ENCODE results near the gene KNOP1. TPM values are rescaled to one million over a fixed set of nuclear protein-coding genes. Genes with fewer than 3 reads are reported as not detected.
A peak's percentile ranks its signal among the peaks of the same experiment; 100 is the strongest.
"Not testable (repeated sequence)": the region's sequence is repeated elsewhere in the genome, so short reads cannot be mapped to it uniquely, and the experiment has no call there.

The KNOP1 gene
- total and polyA plus RNA-seq, 3 experiments from 2014 or later = 11.0 to 32.3 (median 30.7) TPM

GRCh38 chr16:19728636-19728965 is 10.6 kb upstream of the KNOP1 start:
- CTCF ChIA-PET = interaction anchor here (0.9 to 1.3 kb wide), 2 partner anchors 10 to 179 kb away, joined by 3 read pairs; partner anchors contain the start of genes IQCK and KNOP1
- POLR2A ChIA-PET = no interaction called here
- H3K4me1 ChIP-seq (ENCODE audit: insufficient read depth, low read length) = no peaks in the 10 kb centered on the region

GRCh38 chr16:19722981-19723380 is 5.0 kb upstream of the KNOP1 start:
- Mint-ChIP-seq H3K4me1 (peaks cover 8 to 15% (median 15%) of the 10 kb centered on the region in 3 donors), H3K4me3 (no peak overlapping the region), H3K27me3 (no peaks in the 10 kb centered on the region), H3K27ac (peak overlapping the region in 2 of 8 donors; percentile 21 to 63), H3K36me3 (peaks cover 0 to 3% (median 0%) of the 10 kb centered on the region in 3 donors), H3K9me3 (no peaks in the 10 kb centered on the region)
- Histone ChIP-seq H3K27me3 (ENCODE audit: insufficient read depth, low read length, poor library complexity, severe bottlenecking) (no peaks in the 10 kb centered on the region), H3K4me1 (ENCODE audit: insufficient read depth, low read length) (peaks cover 6% of the 10 kb centered on the region), H3K36me3 (ENCODE audit: insufficient read depth, low read length) (no peaks in the 10 kb centered on the region), H3K27ac (ENCODE audit: low read depth, low read length) (no peak overlapping the region), H3K9me3 (ENCODE audit: low read length) (no peaks in the 10 kb centered on the region), H3K4me3 (ENCODE audit: low read length) (no peak overlapping the region)
- CTCF ChIA-PET = interaction anchor here (1.0 kb wide), 1 partner anchor 168 kb away, joined by 4 read pairs; the partner anchor contains the start of gene VPS35L
- no peak for DNase-seq
- POLR2A ChIA-PET = no interaction called here

More at GRCh38 chr16:19728636-19728965, 10.6 kb upstream of the KNOP1 start:
- H3K36me3 Mint-ChIP-seq = no peaks in the 10 kb centered on the region
- Histone ChIP-seq H3K27ac (ENCODE audit: low read depth, low read length) (no peak overlapping the region), H3K36me3 (ENCODE audit: insufficient read depth, low read length) (no peaks in the 10 kb centered on the region), H3K9me3 (ENCODE audit: low read length) (no peaks in the 10 kb centered on the region), H3K4me3 (ENCODE audit: low read length) (no peak overlapping the region), H3K27me3 (ENCODE audit: insufficient read depth, low read length, poor library complexity, severe bottlenecking) (no peaks in the 10 kb centered on the region)
- peaks cover 0 to 1% of the 10 kb centered on the region in 2 donors for H3K27me3 Mint-ChIP-seq
- no peaks in the 10 kb centered on the region for H3K9me3 Mint-ChIP-seq
- no peak overlapping the region for H3K4me3 Mint-ChIP-seq
- no peak overlapping the region for H3K27ac Mint-ChIP-seq
- H3K4me1 Mint-ChIP-seq = peaks cover 6 to 13% (median 12%) of the 10 kb centered on the region in 3 donors
- DNase-seq = no peak

DNA sequence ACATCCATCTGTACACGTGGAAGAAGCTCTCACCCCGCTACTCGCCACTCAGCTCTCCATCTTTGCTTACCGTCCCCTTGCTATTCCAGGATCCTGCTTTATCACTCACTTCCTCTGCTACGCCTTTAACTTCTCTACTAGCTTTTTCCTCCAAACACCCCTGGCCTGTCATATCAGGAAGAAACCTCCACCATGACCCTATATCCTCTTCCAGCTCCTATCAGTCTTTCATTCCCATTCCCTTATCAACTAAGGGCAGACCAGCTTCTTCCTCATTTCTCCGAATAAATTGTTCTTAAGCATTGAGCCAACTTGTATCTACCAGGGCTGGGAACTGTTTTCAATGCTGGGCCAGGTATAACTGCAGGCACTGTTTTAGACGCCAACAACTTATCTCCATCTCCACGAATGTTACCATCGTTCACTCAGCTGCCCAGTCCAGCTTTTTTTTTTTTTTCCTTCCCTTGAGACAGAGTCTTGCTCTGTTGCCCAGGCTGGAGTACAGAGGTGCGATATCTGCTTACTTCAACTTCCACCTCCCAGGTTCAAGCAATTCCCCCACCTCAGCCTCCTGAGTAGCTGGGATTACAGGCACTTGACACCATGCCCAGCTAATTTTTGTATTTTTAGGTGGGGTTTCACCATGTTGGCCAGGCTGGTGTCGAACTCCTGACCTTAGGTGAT is 4.4 kb upstream of the KNOP1 start:
- H3K27ac Mint-ChIP-seq = peak overlapping the region in 2 of 8 donors; percentile 21 to 26

GRCh38 chr16:19718624-19718965 is 568 bp upstream of the KNOP1 start:
- Mint-ChIP-seq H3K36me3 (peaks cover 9 to 23% (median 11%) of the 10 kb centered on the region in 3 donors), H3K27ac (peak overlapping the region in 3 of 8 donors; percentile 12 to 85 (median 35)), H3K27me3 (no peaks in the 10 kb centered on the region), H3K4me1 (peaks cover 26 to 45% (median 40%) of the 10 kb centered on the region in 3 donors), H3K4me3 (peak overlapping the region; percentile 90 to 100 (median 91)), H3K9me3 (no peaks in the 10 kb centered on the region)
- DNase-seq = no peak
- Histone ChIP-seq H3K4me3 (ENCODE audit: low read length) (peak overlapping the region; percentile 93), H3K9me3 (ENCODE audit: low read length) (no peaks in the 10 kb centered on the region), H3K4me1 (ENCODE audit: insufficient read depth, low read length) (peaks cover 21% of the 10 kb centered on the region), H3K36me3 (ENCODE audit: insufficient read depth, low read length) (peaks cover 3% of the 10 kb centered on the region), H3K27ac (ENCODE audit: low read depth, low read length) (peak overlapping the region; percentile 49), H3K27me3 (ENCODE audit: insufficient read depth, low read length, poor library complexity, severe bottlenecking) (no peaks in the 10 kb centered on the region)
- ChIA-PET POLR2A (interaction anchor here (1.2 to 1.5 kb wide), 2 partner anchors 22 to 163 kb away, joined by 5 read pairs; partner anchors contain the start of gene VPS35L), CTCF (interaction anchor here (1.0 to 1.5 kb wide), 5 partner anchors 9 to 135 kb away, joined by 3 to 4 read pairs (median 3); no protein-coding TSS in a partner anchor)

More for the DNA sequence above, 4.4 kb upstream of the KNOP1 start:
- CTCF ChIA-PET = interaction anchor here (1.0 kb wide), 1 partner anchor 167 kb away, joined by 4 read pairs; the partner anchor contains the start of gene VPS35L
- Histone ChIP-seq H3K36me3 (ENCODE audit: insufficient read depth, low read length) (no peaks in the 10 kb centered on the region), H3K9me3 (ENCODE audit: low read length) (no peaks in the 10 kb centered on the region), H3K4me1 (ENCODE audit: insufficient read depth, low read length) (peaks cover 6% of the 10 kb centered on the region), H3K27ac (ENCODE audit: low read depth, low read length) (no peak overlapping the region), H3K4me3 (ENCODE audit: low read length) (no peak overlapping the region), H3K27me3 (ENCODE audit: insufficient read depth, low read length, poor library complexity, severe bottlenecking) (no peaks in the 10 kb centered on the region)
- DNase-seq = no peak
- H3K36me3 Mint-ChIP-seq = peaks cover 0 to 7% (median 0%) of the 10 kb centered on the region in 3 donors
- peak overlapping the region in 1 of 7 donors; percentile 57 for H3K4me3 Mint-ChIP-seq
- no peaks in the 10 kb centered on the region for H3K9me3 Mint-ChIP-seq
- H3K4me1 Mint-ChIP-seq = peaks cover 8 to 15% (median 12%) of the 10 kb centered on the region in 3 donors
- H3K27me3 Mint-ChIP-seq = no peaks in the 10 kb centered on the region
- POLR2A ChIA-PET = no interaction called here

GRCh38 chr16:19717314-19717713 is 713 bp downstream of the KNOP1 start:
- no peaks in the 10 kb centered on the region for H3K9me3 Mint-ChIP-seq
- H3K27me3 Mint-ChIP-seq = no peaks in the 10 kb centered on the region
- Histone ChIP-seq H3K4me1 (ENCODE audit: insufficient read depth, low read length) (peaks cover 21% of the 10 kb centered on the region), H3K27ac (ENCODE audit: low read depth, low read length) (peak overlapping the region; percentile 49), H3K9me3 (ENCODE audit: low read length) (no peaks in the 10 kb centered on the region), H3K36me3 (ENCODE audit: insufficient read depth, low read length) (peaks cover 6% of the 10 kb centered on the region), H3K27me3 (ENCODE audit: insufficient read depth, low read length, poor library complexity, severe bottlenecking) (no peaks in the 10 kb centered on the region), H3K4me3 (ENCODE audit: low read length) (peak overlapping the region; percentile 93)
- H3K27ac Mint-ChIP-seq = peak overlapping the region; percentile 29 to 91 (median 82)
- H3K4me1 Mint-ChIP-seq = peaks cover 26 to 48% (median 40%) of the 10 kb centered on the region in 3 donors
- peaks cover 9 to 34% (median 11%) of the 10 kb centered on the region in 3 donors for H3K36me3 Mint-ChIP-seq
- ChIA-PET POLR2A (interaction anchor here (1.2 to 1.5 kb wide), 2 partner anchors 21 to 162 kb away, joined by 5 read pairs; partner anchors contain the start of gene VPS35L), CTCF (interaction anchor here (1.1 to 1.4 kb wide), 2 partner anchors 19 to 134 kb away, joined by 3 to 4 read pairs; no protein-coding TSS in a partner anchor)
- DNase-seq = no peak
- peak overlapping the region; percentile 90 to 100 (median 91) for H3K4me3 Mint-ChIP-seq

- H3K36me3 ChIP-seq (ENCODE audit: insufficient read depth, low read length); H3K27me3 Mint-ChIP-seq; CTCF ChIA-PET; H3K9me3 Mint-ChIP-seq; POLR2A ChIA-PET; DNase-seq; H3K9me3 ChIP-seq (ENCODE audit: low read length); H3K27me3 ChIP-seq (ENCODE audit: insufficient read depth, low read length, poor library complexity, severe bottlenecking); H3K4me3 ChIP-seq (ENCODE audit: low read length): not testable (repeated sequence)
- Mint-ChIP-seq H3K4me1 (peaks cover 27 to 48% (median 43%) of the 10 kb centered on the region in 3 donors), H3K4me3 (peak overlapping the region; percentile 90 to 100 (median 91)), H3K27ac (peak overlapping the region in 3 of 8 donors; percentile 27 to 85 (median 59)), H3K36me3 (peaks cover 9 to 40% (median 11%) of the 10 kb centered on the region in 3 donors)
- peaks cover 21% of the 10 kb centered on the region for H3K4me1 ChIP-seq (ENCODE audit: insufficient read depth, low read length)
- peak overlapping the region; percentile 49 for H3K27ac ChIP-seq (ENCODE audit: low read depth, low read length)
These were observed 1.3 kb downstream of the KNOP1 start for GRCh38 chr16:19716728-19717127.

DNA sequence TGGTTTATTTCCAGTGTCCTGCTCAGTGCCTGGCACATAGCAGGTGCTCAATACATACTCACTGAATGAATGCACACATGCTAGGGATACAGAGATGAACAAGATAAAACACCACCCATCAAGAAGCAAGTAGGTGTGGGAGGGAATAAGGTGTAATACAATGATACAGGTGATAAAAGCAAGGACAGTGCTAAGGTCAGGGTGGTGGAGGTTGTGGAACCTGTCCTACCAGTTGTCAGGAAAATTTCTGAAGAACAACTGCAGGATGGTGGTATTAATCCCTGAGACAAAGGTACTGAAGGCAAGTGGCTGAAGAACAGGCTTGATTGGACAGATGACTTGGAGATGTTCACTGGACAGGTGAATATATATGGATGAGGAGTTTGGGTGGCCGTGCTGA is 1.8 kb downstream of the KNOP1 start:
- H3K9me3 ChIP-seq (ENCODE audit: low read length) = no peaks in the 10 kb centered on the region
- ChIA-PET POLR2A (no interaction called here), CTCF (no interaction called here)
- H3K27ac ChIP-seq (ENCODE audit: low read depth, low read length) = no peak overlapping the region
- H3K36me3 ChIP-seq (ENCODE audit: insufficient read depth, low read length) = peaks cover 12% of the 10 kb centered on the region
- Mint-ChIP-seq H3K4me1 (peaks cover 28 to 45% (median 40%) of the 10 kb centered on the region in 3 donors), H3K27me3 (no peaks in the 10 kb centered on the region), H3K36me3 (peaks cover 9 to 45% (median 11%) of the 10 kb centered on the region in 3 donors), H3K27ac (peak overlapping the region in 6 of 8 donors; percentile 27 to 67 (median 50)), H3K4me3 (peak overlapping the region; percentile 2 to 96 (median 82)), H3K9me3 (no peaks in the 10 kb centered on the region)
- no peak for DNase-seq
- H3K27me3 ChIP-seq (ENCODE audit: insufficient read depth, low read length, poor library complexity, severe bottlenecking) = no peaks in the 10 kb centered on the region
- H3K4me3 ChIP-seq (ENCODE audit: low read length) = no peak overlapping the region
- H3K4me1 ChIP-seq (ENCODE audit: insufficient read depth, low read length) = peaks cover 21% of the 10 kb centered on the region

GRCh38 chr16:19715566-19715965 is 2.5 kb downstream of the KNOP1 start:
- no peak for DNase-seq
- no peak overlapping the region for H3K4me3 Mint-ChIP-seq
- Histone ChIP-seq H3K4me3 (ENCODE audit: low read length) (no peak overlapping the region), H3K27me3 (ENCODE audit: insufficient read depth, low read length, poor library complexity, severe bottlenecking) (no peaks in the 10 kb centered on the region), H3K36me3 (ENCODE audit: insufficient read depth, low read length) (peaks cover 12% of the 10 kb centered on the region), H3K27ac (ENCODE audit: low read depth, low read length) (no peak overlapping the region), H3K4me1 (ENCODE audit: insufficient read depth, low read length) (peaks cover 21% of the 10 kb centered on the region), H3K9me3 (ENCODE audit: low read length) (no peaks in the 10 kb centered on the region)
- no peak overlapping the region for H3K27ac Mint-ChIP-seq
- peaks cover 27 to 42% (median 39%) of the 10 kb centered on the region in 3 donors for H3K4me1 Mint-ChIP-seq
- ChIA-PET POLR2A (no interaction called here), CTCF (no interaction called here)
- no peaks in the 10 kb centered on the region for H3K27me3 Mint-ChIP-seq
- H3K36me3 Mint-ChIP-seq = peaks cover 9 to 48% (median 11%) of the 10 kb centered on the region in 3 donors
- H3K9me3 Mint-ChIP-seq = no peaks in the 10 kb centered on the region
